Fibroblast of skin of right biceps (primary cell): ENCODE measurements around the gene MCCC1.
A peak's percentile ranks its signal among the peaks of the same experiment; 100 is the strongest.
"Not testable (repeated sequence)": the region's sequence is repeated elsewhere in the genome, so short reads cannot be mapped to it uniquely, and the experiment has no call there.

Experiments used
- DNase-seq: peaks from one replicate; pipeline ENCODE4 v3.0.0-alpha.2; 2013

MCCC1 gene

DNA sequence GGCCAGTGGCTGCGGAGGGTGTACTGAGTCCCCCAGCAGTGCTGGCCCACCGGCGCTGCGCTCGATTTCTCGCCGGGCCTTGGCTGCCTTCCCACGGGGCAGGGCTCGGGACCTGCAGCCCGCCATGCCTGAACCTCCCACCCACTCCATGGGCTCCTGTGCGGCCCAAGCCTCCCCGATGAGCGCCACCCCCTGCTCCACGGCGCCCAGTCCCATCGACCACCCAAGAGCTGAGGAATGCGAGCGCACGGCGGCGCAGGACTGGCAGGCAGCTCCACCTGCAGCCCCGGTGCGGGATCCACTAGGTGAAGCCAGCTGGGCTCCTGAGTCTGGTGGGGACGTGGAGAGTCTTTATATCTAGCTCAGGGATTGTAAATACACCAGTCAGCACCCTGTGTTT, 1.7 kb upstream of the MCCC1 start:
- not testable (repeated sequence) for DNase-seq

- peak; percentile 31 for DNase-seq
Observed at GRCh38 chr3:183100376-183100775, 1.1 kb upstream of the MCCC1 start.

- DNase-seq = no peak
Observed at GRCh38 chr3:183099838-183100204, 525 bp upstream of the MCCC1 start.

DNA sequence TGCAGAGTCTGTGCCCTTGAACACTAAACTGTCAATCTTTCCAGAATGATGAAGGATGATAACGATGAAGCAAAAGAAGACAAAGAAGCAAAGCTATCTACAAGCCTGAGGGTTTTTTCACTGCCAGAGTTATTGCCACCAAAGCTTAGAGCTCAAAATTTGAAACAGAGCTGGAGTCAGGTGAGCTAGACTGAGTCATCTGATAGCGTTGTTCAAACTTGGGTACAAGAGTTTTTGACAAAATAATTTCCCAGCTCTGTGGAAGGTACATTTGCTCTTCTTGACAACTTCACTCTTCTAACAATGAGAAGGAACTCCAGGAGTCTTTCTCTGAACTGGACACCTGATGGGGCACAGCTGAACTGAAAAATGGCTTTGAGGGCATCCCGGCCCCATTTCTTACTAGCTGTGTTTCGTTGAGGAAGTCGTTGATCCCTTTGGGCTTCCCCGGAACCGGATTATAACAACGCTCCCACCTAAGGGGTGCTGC, 715 bp downstream of the MCCC1 start:
- no peak for DNase-seq

DNA sequence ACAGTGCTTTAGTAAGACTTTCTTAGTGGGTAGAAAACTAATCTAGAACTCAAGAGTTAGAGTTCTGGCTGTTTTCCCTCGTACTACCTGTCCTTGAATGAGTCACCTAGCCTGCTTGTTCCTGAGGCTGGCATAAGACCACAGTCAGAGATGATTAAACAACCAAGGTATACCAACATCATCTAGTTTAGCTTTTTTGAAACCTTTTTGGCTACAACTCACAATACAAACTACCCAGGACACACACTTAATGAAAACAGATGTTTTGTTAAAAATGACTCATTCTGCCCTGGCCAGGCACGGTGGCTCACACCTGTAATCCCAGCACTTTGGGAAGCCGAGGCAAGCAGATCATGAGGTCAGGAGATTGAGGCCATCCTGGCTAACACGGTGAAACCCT, 4.6 kb downstream of the MCCC1 start:
- DNase-seq = no peak

DNA sequence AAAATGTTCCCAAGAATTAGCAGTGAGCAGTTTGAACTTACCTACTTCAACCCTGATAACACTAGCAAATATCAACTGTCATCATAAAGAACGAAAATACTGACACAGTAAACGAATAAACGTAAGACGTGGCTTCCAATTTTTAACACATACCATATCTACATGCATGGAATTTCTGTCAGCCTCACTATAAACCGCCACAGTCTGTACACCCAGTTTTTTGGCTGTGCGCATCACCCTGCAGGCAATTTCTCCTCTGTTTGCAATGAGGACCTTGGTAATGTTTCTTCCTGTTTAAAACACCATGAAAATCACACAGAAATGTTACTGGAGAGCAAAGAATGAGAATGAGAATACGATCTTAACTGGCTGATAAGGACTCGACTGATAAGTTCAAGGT, 7.0 kb downstream of the MCCC1 start:
- no peak for DNase-seq

- DNase-seq = no peak
Observed at GRCh38 chr3:183087184-183087583, 12.1 kb downstream of the MCCC1 start.

- DNase-seq = peak; percentile 54
Observed at GRCh38 chr3:183085634-183086390, 13.5 kb downstream of the MCCC1 start.

DNA sequence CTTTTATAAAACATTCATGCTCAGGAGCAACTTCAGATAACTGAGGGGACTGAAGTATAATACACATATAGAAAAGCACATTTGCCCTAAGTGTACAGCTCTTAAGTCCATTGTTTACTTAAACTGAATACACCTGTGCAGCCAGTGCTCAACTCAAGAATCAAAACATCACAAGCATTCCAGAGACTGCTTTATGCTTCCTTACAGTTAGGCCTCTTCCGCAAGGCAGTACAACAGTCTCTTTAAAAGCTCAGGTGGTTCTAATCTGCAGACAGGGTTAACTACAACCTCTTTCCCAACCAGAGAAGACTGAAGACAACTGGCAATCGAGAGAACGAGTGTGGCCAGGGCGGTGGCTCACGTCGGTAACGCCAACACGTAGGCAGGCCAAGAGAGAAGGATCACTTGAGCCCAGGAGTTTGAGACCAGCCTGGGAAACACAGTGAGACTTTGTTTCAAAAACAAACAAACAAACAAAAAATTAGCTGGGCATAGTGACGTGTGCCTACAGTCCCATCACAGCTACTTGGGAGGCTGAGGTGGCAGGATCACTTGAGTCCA, 16.9 kb downstream of the MCCC1 start:
- no peak for DNase-seq

- no peak for DNase-seq
Observed at GRCh38 chr3:183081459-183082183, 17.7 kb downstream of the MCCC1 start.

- DNase-seq = no peak
Observed at GRCh38 chr3:183080628-183081027, 18.7 kb downstream of the MCCC1 start.

DNA sequence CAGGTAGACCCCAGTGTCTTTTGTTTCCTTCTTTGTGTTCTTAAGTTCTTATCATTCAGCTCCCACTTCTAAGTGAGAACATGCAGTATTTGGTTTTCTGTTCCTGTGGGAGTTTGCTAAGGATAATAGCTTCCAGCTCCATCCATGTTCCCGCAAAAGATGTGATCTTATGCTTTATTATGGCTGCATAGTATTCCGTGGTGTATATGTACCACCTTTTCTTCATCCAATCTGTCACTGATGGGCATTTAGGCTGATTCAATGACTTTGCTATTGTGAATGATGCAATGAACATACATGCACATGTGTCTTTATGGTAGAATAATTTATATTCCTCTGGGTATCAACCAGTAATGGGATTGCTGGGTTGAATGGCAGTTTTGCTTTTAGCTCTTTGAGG, 24.4 kb downstream of the MCCC1 start:
- DNase-seq = no peak

- no peak for DNase-seq
Observed at GRCh38 chr3:183074261-183074660, 25.0 kb downstream of the MCCC1 start.

- DNase-seq = peak; percentile 15
Observed at GRCh38 chr3:183073839-183074238, 25.5 kb downstream of the MCCC1 start.

DNA sequence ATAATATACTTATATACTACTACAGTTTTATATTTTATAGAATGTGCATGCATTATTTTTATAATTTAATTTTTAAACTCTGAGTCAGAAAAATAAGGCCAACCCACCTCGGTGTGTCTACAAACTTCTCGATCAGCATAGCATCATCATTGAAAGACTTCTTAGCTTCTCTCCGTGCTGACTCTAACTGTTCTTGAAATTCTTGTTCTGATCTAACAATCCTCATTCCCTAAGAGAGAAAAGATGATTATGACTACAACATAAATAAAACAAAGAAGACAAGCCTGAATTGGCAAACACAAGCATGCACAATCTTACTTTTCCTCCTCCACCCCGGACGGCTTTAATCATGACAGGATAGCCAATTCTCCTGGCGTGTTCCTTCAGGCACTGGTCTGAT, 28.4 kb downstream of the MCCC1 start:
- no peak for DNase-seq

GRCh38 chr3:183069086-183069485, 30.2 kb downstream of the MCCC1 start:
- no peak for DNase-seq

GRCh38 chr3:183066891-183067290, 32.4 kb downstream of the MCCC1 start:
- DNase-seq = not testable (repeated sequence)

GRCh38 chr3:183064475-183064874, 34.8 kb downstream of the MCCC1 start:
- no peak for DNase-seq

GRCh38 chr3:183061391-183062172, 37.7 kb downstream of the MCCC1 start:
- DNase-seq = peak; percentile 25

DNA sequence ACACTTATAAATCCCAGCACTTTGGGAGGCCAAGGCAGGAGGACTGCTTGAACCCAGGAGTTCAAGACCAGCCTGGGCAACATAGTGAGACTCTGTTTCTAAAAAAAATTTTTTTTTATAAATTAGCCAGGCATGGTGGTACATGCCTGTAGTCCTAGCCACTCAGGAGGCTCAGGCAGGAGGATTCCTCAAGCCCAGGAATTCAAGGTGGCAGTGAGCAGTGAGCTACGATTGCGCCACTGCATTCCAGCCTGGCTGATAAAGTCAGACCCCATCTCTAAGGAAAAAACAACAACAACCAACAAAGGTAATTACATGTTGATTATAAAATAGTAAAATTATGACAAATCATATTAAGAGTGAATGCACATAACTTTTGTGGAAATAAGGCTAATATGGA, 40.9 kb downstream of the MCCC1 start:
- no peak for DNase-seq

DNA sequence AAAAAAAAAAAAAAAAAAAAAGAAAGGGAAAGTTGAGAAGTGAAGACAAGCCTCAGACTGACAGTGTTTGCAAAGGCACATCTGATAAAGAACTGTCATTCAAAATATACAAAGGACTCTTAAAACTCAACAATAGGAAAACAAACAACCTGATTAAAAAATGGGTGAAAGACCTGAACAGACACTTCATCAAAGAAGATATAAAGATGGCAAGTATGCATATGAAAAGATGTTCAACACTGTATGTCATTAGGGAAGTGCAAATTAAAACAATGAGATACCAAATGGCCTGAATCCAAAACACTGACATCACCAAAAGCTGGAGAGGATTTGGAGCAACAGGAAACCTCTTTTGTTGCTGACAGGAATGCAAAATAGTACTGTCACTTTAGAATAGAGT, 48.6 kb downstream of the MCCC1 start:
- DNase-seq = no peak

- no peak for DNase-seq
Observed at GRCh38 chr3:183046883-183047282, 52.4 kb downstream of the MCCC1 start.

DNA sequence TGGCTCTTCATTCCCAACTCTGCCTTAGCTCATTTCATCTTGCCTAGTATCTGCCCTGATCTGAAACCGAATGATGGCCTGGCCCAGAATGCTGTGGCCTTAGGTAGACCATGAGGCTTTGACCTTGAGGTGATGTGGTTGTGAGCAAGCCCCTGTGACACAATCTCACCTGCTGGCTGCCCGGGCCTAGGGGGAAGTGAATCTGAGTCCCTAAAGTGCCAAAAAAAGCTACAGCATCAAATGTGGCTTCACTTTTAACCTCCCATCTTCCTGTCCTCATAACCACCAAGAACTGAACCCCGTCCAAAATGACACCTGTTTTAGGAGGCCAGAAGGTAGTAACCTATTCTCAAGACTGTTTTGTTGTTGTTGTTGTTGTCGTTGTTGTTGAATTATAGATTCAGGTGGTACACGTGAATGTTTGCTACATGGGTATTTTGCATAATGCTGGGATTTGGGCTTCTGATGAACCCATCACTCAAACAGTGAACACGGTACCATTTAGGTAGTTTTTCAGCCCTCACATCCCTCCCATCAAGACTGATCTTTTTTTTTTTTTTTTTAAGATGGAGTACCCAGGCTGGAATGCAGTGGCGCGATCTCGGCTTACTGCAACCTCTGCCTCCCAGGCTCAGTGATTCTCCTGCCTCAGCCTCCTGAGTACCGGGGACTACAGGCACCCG, 54.6 kb downstream of the MCCC1 start:
- no peak for DNase-seq
